SH-SY5Y (cell line): ENCODE results near the gene GNG7.

Experiments used
- GATA2 ChIP-seq: IDR thresholded peaks from 2 replicates; pipeline ENCODE4 v1.6.1; 2011; ENCODE audit warnings: mild to moderate bottlenecking, low read depth, low read length
- GATA3 ChIP-seq: IDR thresholded peaks from 2 replicates; pipeline ENCODE4 v1.6.1; 2011; ENCODE audit warnings: low read depth, mild to moderate bottlenecking, low read length, moderate library complexity

DNA sequence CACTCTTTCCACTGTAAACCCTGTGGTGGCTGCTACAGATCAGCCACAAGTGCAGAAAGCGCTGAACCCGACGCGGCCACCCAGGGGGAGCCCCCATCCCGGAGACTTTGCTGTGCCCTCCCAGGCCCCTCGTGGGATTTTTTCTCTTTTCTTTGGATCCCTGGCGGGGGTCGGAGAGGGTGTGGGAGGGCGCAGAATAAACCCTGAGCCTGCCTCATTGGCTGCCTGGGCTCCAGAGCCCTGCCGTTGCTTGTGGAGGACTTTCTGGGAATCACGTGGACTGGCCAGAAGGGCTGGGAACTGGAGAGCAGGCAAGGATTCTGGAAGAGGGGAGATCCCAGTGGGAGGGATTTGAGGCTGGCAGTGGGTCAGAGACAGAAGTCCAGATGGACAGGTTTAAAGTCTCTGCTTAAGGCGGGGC, 201.6 kb downstream of the GNG7 start:
- no peak for TF ChIP-seq GATA2
- TF ChIP-seq GATA3, result no peak
